NCI-H1048 (cell line): ENCODE data around the gene C1QTNF12.
"Not testable (repeated sequence)": the region's sequence is repeated elsewhere in the genome, so short reads cannot be mapped to it uniquely, and the experiment has no call there.

Experiments
- DNase-seq: peaks from one replicate; lab custom pipeline; 2025; lab: John Stamatoyannopoulos, UW

Gene C1QTNF12

DNA sequence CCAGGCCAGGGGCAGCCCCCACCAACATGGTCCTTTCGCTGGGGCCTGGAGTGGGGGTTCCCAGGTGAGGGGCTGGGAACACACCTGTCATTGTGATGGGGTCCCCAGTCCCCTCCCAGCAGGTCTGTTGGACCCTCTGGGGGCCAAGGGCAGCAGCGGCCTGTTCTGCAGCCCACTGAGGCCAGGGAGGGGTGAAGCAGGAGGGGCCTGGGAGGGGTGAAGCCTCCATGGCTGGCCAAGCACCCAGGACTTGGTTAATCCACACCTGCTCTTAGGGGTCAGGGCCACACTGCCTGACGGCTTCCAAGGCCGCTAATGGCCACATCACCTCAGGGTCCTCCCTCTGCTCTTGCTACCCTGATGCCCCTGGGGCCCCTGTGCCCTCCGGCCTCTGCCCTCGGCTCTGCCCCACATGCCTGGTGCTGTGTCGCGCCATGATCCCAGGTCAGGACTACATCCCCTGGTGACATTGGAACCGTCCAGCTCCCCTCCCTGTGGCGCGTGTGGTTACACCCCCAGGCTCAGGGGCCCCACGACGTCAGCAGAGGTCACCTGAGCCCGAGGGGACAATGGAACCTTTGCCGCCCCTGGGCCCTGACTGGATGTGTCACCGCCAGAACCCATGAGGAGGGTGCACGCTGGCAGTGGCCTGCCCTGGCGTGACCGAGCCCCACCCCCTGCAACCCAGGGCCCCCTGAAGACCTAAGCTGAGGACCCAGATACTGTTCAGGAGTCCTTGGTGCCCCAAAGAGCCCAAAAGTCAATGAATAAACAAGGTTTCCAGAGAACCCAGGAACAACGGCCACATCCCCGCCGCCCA is 47.2 kb downstream of the C1QTNF12 start:
- DNase-seq = no peak

DNA sequence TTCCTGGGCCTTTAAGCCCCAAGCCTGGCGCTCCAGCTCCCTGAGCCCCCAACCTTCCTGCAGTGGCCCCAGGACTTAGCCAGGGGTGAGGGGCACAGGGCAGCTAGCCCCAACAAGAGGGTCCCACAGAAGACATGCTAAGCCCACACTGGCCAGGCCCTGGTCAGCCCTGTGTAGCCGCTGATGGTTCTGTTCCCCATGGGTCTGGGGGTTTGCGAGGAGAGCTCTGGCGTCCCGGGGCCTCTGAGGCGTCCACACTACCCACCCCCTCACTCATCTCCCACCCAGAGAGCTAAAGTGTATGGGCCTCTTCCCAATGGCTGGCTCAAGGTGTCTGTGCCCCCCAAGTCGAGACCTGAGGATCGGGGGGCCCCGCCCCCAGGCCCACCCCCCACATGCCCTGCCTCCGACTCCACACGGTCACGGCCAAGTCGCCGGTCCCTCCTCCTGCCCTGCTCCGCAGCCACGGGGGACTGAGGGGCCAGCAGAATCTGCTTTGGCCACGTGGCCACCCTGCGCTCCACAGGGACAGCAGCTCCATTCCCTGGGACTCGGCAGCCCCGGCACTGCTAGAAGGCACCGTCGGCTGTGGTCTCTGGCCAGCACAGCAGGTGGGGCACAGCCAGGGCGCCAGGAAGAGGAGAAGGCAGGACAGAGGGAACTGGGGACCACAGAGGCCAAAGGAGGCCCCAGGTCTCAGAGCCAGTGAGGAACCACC is 47.9 kb downstream of the C1QTNF12 start:
- DNase-seq = no peak

DNA sequence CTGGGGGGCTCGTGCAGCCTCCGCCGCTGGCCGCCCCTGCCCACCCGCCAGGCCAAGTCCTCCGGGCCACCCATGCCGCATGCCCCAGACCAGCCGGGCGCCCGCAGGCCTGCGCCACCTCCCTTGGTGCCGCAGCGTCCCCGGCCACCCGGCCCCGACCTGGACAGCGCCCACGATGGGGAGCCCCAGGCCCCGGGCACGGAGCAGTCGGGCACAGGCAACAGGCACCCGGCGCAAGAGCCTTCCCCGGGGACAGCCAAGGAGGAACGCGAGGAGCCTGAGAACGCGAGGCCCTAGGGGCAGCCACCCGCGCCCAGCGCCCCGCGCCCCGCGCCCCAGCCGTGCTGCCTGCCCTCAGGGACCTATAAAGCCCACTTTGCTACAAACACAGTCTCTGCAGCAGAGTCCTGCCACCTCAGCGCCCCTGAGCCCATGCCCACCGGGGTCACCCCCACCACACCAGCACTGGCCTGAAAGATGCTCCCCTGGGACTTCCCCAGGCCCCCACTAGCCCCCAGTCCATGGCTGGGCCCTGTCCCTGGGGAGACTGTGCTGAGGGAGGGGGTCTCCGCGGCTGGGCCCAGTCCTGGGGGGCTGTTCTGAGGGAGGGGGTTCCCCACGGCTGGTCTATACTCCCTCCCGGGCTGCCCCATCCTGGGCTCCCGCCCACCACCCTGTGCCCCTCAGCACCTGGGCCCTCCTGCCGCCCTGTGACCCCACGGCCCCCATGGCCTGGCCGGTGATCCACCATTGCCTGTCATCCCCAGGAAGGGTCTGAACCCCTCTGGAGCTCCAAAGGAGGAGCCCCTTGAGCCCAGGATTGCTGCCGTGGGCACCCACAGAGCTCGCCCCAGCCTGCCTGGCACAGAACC is 48.7 kb downstream of the C1QTNF12 start:
- no peak for DNase-seq

DNA sequence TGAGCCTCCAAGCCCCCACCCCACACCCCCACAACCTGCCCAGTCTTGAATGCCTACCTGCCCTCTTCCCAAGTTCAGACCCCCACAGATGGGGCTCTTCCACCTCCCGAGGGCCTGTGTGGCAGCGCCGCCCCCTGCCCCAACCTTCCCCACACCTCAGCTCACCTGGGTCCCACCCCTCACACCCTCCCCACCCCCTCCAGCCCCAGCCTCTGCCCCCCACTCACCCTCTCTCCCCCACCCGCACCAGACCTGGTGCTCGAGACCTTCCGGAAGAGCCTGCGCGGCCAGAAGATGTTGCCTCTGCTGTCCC is 49.4 kb downstream of the C1QTNF12 start:
- no peak for DNase-seq

DNA sequence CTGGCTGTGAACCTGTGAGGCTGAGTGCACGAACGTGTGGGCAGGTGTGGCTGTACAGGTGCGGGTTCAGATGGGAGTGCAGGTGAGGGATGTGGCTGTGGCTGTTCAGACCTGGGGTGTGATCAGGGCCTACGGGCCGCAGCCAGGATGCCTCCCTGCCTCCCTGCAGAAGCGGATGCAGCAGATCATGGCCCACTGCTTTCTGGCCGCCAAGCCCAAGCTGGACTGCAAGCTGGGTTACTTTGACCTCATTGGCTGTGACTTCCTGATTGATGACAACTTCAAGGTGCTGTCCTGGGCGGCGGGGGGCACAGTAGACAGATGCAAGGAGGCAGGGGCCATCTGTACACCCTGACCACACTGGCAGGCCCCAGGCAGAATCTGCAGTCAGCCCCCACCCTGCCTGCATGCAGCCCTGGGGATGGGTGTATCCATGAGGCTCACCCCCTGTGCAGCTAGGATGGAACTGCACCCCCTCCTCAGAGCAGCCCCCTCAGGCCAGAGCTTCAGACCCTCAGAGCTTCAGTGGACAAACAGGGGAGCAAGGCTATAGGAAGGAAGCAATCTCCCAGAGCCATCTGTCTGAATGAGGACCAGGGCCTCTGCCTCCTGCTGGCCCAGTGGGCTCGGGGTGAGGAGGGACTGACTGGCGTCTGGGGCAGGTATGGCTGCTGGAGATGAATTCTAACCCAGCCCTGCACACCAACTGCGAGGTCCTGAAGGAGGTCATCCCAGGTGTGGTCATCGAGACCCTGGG is 49.9 kb downstream of the C1QTNF12 start:
- no peak for DNase-seq

DNA sequence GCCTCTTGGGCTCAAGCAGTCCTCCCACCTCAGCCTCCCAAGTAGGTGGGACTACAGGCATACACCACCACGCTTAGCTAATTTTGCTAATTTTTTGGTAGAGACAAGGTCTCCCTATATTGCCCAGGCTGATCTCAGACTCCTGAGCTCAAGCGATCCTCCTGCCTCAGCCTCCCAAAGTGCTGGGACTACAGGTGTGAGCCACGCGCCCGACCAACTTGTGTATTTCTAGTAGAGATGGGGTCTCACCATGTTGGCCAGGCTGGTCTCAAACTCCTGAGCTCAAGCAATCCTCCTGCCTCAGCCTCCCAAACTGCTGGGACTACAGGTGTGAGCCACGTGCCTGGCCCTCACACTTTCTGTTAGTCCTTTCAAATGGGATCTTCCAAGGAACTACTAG is 50.8 kb downstream of the C1QTNF12 start:
- not testable (repeated sequence) for DNase-seq

DNA sequence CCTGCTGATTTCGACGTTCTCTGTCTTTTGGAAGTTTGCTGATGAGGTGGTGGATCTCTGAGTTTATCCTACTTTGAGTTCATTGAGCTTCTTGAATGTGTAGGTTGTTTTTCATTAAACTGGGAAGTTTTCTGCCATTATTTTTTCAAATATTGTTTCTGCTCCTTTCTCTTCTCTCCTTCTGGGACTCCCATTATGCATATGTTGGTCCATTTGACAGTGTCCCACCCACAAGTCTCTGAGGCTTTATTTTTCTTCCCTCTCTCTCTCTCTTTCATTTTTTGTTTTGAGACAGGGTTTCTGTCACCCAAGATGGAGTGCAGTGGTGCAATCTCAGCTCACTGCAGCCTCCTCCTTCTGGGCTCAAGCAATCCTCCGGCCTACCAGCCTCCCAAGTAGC is 51.8 kb downstream of the C1QTNF12 start:
- no peak for DNase-seq
